Glomerular visceral epithelial cell (primary cell): ENCODE results near the gene DDRGK1.
"Not testable (repeated sequence)": the region's sequence is repeated elsewhere in the genome, so short reads cannot be mapped to it uniquely, and the experiment has no call there.

ENCODE experiments used
- DNase-seq: peaks from one replicate; pipeline ENCODE4 v3.0.0-alpha.2; 2016; ENCODE audit errors: extremely low spot score

DDRGK1 gene

GRCh38 chr20:3183896-3184612 is 20.4 kb downstream of the DDRGK1 start:
- no peak for DNase-seq

GRCh38 chr20:3182429-3182828 is 22.1 kb downstream of the DDRGK1 start:
- not testable (repeated sequence) for DNase-seq

GRCh38 chr20:3181270-3181669 is 23.2 kb downstream of the DDRGK1 start:
- no peak for DNase-seq

- no peak for DNase-seq
Measured at GRCh38 chr20:3180319-3180718, 24.2 kb downstream of the DDRGK1 start.

GRCh38 chr20:3177746-3178485 is 26.6 kb downstream of the DDRGK1 start:
- no peak for DNase-seq

- DNase-seq: no peak
Measured at GRCh38 chr20:3175270-3175669, 29.2 kb downstream of the DDRGK1 start.

GRCh38 chr20:3174442-3175261 is 29.8 kb downstream of the DDRGK1 start:
- no peak for DNase-seq

- DNase-seq: peak; percentile 91
Measured at GRCh38 chr20:3173610-3174441, 30.7 kb downstream of the DDRGK1 start.

- peak; percentile 89 for DNase-seq
Measured at GRCh38 chr20:3172933-3173609, 31.4 kb downstream of the DDRGK1 start, which contains the start of gene LZTS3. Gene LZTS3, minus strand, starts transcription at chr20:3173549. Its CDS starts 6,386 bp downstream, at chr20:3167163.

- DNase-seq: no peak
Measured at GRCh38 chr20:3172126-3172932, 32.2 kb downstream of the DDRGK1 start.

GRCh38 chr20:3171391-3172125 is 32.9 kb downstream of the DDRGK1 start:
- DNase-seq: no peak

- no peak for DNase-seq
Measured at GRCh38 chr20:3168829-3169590, 35.5 kb downstream of the DDRGK1 start.

GRCh38 chr20:3168079-3168828 is 36.2 kb downstream of the DDRGK1 start:
- no peak for DNase-seq

GRCh38 chr20:3167738-3168078 is 36.8 kb downstream of the DDRGK1 start:
- DNase-seq: no peak

GRCh38 chr20:3166913-3167342 is 37.6 kb downstream of the DDRGK1 start:
- DNase-seq: no peak

- no peak for DNase-seq
Measured at GRCh38 chr20:3166338-3166912, 38.1 kb downstream of the DDRGK1 start.
